ENCODE data around the gene SLC37A3.

DNA sequence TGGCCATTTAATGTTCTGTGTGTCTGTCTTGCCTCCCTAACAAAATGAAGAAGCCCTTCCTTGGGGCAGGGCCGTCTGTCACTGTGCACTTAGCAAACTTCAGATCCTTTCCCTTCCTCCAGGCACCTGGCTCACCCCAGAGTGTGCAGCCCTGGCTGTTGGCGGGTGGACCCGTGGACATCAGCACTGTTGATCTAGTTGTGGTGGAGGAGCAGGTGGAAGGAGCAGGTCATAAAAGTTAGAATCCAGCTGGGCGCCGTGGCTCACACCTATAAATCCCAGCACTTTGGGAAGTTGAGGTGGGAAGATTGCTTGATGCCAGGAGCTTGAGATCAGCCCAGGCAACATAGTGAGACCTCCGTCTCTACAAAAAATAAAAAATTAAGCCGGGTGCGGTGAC, 18.2 kb upstream of the SLC37A3 start:
- TF ChIP-seq, protein P1, sequence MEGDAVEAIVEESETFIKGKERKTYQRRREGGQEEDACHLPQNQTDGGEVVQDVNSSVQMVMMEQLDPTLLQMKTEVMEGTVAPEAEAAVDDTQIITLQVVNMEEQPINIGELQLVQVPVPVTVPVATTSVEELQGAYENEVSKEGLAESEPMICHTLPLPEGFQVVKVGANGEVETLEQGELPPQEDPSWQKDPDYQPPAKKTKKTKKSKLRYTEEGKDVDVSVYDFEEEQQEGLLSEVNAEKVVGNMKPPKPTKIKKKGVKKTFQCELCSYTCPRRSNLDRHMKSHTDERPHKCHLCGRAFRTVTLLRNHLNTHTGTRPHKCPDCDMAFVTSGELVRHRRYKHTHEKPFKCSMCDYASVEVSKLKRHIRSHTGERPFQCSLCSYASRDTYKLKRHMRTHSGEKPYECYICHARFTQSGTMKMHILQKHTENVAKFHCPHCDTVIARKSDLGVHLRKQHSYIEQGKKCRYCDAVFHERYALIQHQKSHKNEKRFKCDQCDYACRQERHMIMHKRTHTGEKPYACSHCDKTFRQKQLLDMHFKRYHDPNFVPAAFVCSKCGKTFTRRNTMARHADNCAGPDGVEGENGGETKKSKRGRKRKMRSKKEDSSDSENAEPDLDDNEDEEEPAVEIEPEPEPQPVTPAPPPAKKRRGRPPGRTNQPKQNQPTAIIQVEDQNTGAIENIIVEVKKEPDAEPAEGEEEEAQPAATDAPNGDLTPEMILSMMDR (IDR thresholded peaks at IDR 0.05), result no peak
- no peak for TF ChIP-seq POLR2A (IDR thresholded peaks at IDR 0.05)
